IMR-90 (cell line): ENCODE measurements around the gene DYNC1H1. TPM values are rescaled to one million over a fixed set of nuclear protein-coding genes. Genes with fewer than 3 reads are reported as not detected.

Experiments
- ATAC-seq: fragments of 200-7000 bp; cut with Tn5 transposase; 2 replicates; pipeline ENCODE4 v1.9.1; 2020; ENCODE audit warnings: low read depth, mild to moderate bottlenecking, moderate library complexity
- BruUV-seq: library from RNA; stranded (reverse); fragments of 400-500 nt; replicated peaks from 2 replicates; lab custom pipeline; 2021; lab: Mats Ljungman, UMichigan
- CTCF ChIA-PET: fragments of 300-600 bp; formaldehyde crosslinking; extraction: SDS; loops from one replicate; lab custom pipeline; 2021; ENCODE audit warnings: antibody characterized with exemption; lab: Yijun Ruan, JAX
- POLR2A ChIA-PET: fragments of 300-600 bp; sonication (Branson Sonifier 250); formaldehyde crosslinking; loops from one replicate; lab custom pipeline; 2022; ENCODE audit warnings: antibody characterized with exemption; ENCODE audit not compliant: unreplicated experiment; lab: Charles Lee
- DNase-seq: peaks from one replicate; pipeline ENCODE4 v3.0.0; 2013
- H2AFZ ChIP-seq: replicated peaks from 2 replicates; pipeline ENCODE3; 2013; ENCODE audit warnings: low read length, mild to moderate bottlenecking; ENCODE audit not compliant: poor library complexity
- H2AK5ac ChIP-seq: 2 replicates; pipeline ENCODE4 v1.6.1; 2013; ENCODE audit warnings: low read depth, low read length, inconsistent platforms
- H2AK9ac ChIP-seq: replicated peaks from 2 replicates; pipeline ENCODE3; 2013; ENCODE audit warnings: mild to moderate bottlenecking, low read depth, low read length, moderate library complexity; ENCODE audit not compliant: poor library complexity
- H2BK120ac ChIP-seq: 2 replicates; pipeline ENCODE4 v1.6.1; 2013; ENCODE audit warnings: low read depth, low read length, inconsistent platforms
- H2BK15ac ChIP-seq: 3 replicates; pipeline ENCODE4 v1.6.1; 2013; ENCODE audit warnings: low read depth, low read length, inconsistent platforms
- H2BK20ac ChIP-seq: 2 replicates; pipeline ENCODE4 v1.6.1; 2013; ENCODE audit warnings: low read depth, mild to moderate bottlenecking, inconsistent platforms, low read length, moderate library complexity
- H2BK5ac ChIP-seq: 2 replicates; pipeline ENCODE4 v1.6.1; 2013; ENCODE audit warnings: mild to moderate bottlenecking, low read depth, low read length, inconsistent platforms; ENCODE audit not compliant: poor library complexity, severe bottlenecking
- H3K14ac ChIP-seq: replicated peaks from 2 replicates; pipeline ENCODE4 v1.6.1; 2013; ENCODE audit warnings: low read depth, low read length, inconsistent platforms
- H3K18ac ChIP-seq: 2 replicates; pipeline ENCODE4 v1.6.1; 2013; ENCODE audit warnings: low read depth, low read length, control low read depth
- H3K23ac ChIP-seq: 2 replicates; pipeline ENCODE4 v1.6.1; 2013; ENCODE audit warnings: low read depth, low read length, inconsistent platforms
- H3K27ac ChIP-seq: 2 replicates; pipeline ENCODE4 v1.5.1; 2013; ENCODE audit warnings: mild to moderate bottlenecking, control low read depth, low read length; ENCODE audit not compliant: insufficient read depth
- H3K27me3 ChIP-seq: 2 replicates; pipeline ENCODE4 v1.6.1; 2013; ENCODE audit warnings: low read length; ENCODE audit not compliant: control insufficient read depth, insufficient read depth
- H3K36me3 ChIP-seq: 2 replicates; pipeline ENCODE4 v1.6.1; 2013; ENCODE audit warnings: low read length, mixed read lengths; ENCODE audit not compliant: control insufficient read depth, insufficient read depth
- H3K4ac ChIP-seq: 2 replicates; pipeline ENCODE4 v1.6.1; 2013; ENCODE audit warnings: low read depth, low read length, inconsistent platforms
- H3K4me1 ChIP-seq: 2 replicates; pipeline ENCODE4 v1.6.1; 2013; ENCODE audit warnings: low read length, mixed read lengths; ENCODE audit not compliant: control insufficient read depth, insufficient read depth
- H3K4me2 ChIP-seq: 2 replicates; pipeline ENCODE4 v1.6.1; 2013; ENCODE audit warnings: low read depth, mild to moderate bottlenecking, control low read depth, low read length, moderate library complexity
- H3K4me3 ChIP-seq: 2 replicates; pipeline ENCODE4 v1.5.1; 2013; ENCODE audit warnings: low read depth, mild to moderate bottlenecking, control low read depth, low read length, moderate library complexity; ENCODE audit not compliant: insufficient read depth
- H3K56ac ChIP-seq: 2 replicates; pipeline ENCODE4 v1.6.1; 2013; ENCODE audit warnings: low read length, inconsistent platforms; ENCODE audit not compliant: insufficient read depth; ENCODE audit errors: extremely low read depth
- H3K79me1 ChIP-seq, 2 experiments: 2 replicates each; pipeline ENCODE4 v1.6.1; 2013; ENCODE audit warnings: low read length in 2 of 2, inconsistent platforms in 1 of 2, low read depth in 1 of 2
- H3K9ac ChIP-seq: 2 replicates; pipeline ENCODE4 v1.6.1; 2013; ENCODE audit warnings: low read depth, low read length, control low read depth
- H3K9me1 ChIP-seq: 2 replicates; pipeline ENCODE4 v1.6.1; 2013; ENCODE audit warnings: low read length, inconsistent platforms; ENCODE audit not compliant: insufficient read depth
- H3K9me3 ChIP-seq: 2 replicates; pipeline ENCODE4 v1.6.1; 2013; ENCODE audit warnings: low read length; ENCODE audit not compliant: control insufficient read depth, insufficient read depth
- H4K20me1 ChIP-seq: 2 replicates; pipeline ENCODE4 v1.6.1; 2013; ENCODE audit warnings: low read length, inconsistent platforms; ENCODE audit not compliant: insufficient read depth
- H4K5ac ChIP-seq: 2 replicates; pipeline ENCODE4 v1.6.1; 2013; ENCODE audit warnings: mild to moderate bottlenecking, low read depth, low read length, control low read depth
- H4K8ac ChIP-seq, 2 experiments: 2 replicates each; pipeline ENCODE4 v1.6.1; 2013; ENCODE audit warnings: low read depth in 2 of 2, low read length in 2 of 2, control low read depth in 1 of 2, inconsistent platforms in 1 of 2
- H4K91ac ChIP-seq: 2 replicates; pipeline ENCODE4 v1.6.1; 2013; ENCODE audit warnings: low read depth, low read length, inconsistent platforms; ENCODE audit not compliant: insufficient read depth
- BHLHE40 ChIP-seq: fragments of 150-350 bp; IDR thresholded peaks from 2 replicates; pipeline ENCODE4 v1.6.1; 2016; ENCODE audit warnings: mild to moderate bottlenecking, low read depth, low read length
- CEBPB ChIP-seq: IDR thresholded peaks from 2 replicates; pipeline ENCODE4 v1.6.1; 2012; ENCODE audit warnings: low read depth, low read length, improper control_type of control experiment
- CHD1 ChIP-seq: IDR thresholded peaks from 2 replicates; pipeline ENCODE4 v1.6.1; 2012; ENCODE audit warnings: low read depth, low read length, improper control_type of control experiment
- CTCF ChIP-seq: conservative IDR thresholded peaks from 2 replicates; pipeline ENCODE4 v1.5.1; 2012; ENCODE audit warnings: mild to moderate bottlenecking, low read depth, low read length, improper control_type of control experiment
- ELK1 ChIP-seq: fragments of 150-350 bp; IDR thresholded peaks from 2 replicates; pipeline ENCODE4 v1.6.1; 2016; ENCODE audit warnings: low read depth, mild to moderate bottlenecking, low read length, moderate library complexity, borderline replicate concordance
- FOS ChIP-seq: fragments of 150-350 bp; IDR thresholded peaks from 2 replicates; pipeline ENCODE4 v1.6.1; 2016; ENCODE audit warnings: low read depth, low read length
- MAFK ChIP-seq: IDR thresholded peaks from 2 replicates; pipeline ENCODE4 v1.6.1; 2012; ENCODE audit warnings: low read depth, low read length, improper control_type of control experiment
- MAZ ChIP-seq: IDR thresholded peaks from 2 replicates; pipeline ENCODE4 v1.6.1; 2012; ENCODE audit warnings: low read depth, mild to moderate bottlenecking, low read length, improper control_type of control experiment, moderate library complexity, borderline replicate concordance
- NFE2L2 ChIP-seq: fragments of 150-350 bp; IDR thresholded peaks from 2 replicates; pipeline ENCODE4 v1.6.1; 2016; ENCODE audit warnings: low read depth, mild to moderate bottlenecking, low read length
- POLR2A ChIP-seq: IDR thresholded peaks from 2 replicates; pipeline ENCODE4 v1.6.1; 2012; ENCODE audit warnings: mild to moderate bottlenecking, low read depth, low read length
- RCOR1 ChIP-seq: IDR thresholded peaks from 2 replicates; pipeline ENCODE4 v1.6.1; 2012; ENCODE audit warnings: mild to moderate bottlenecking, low read length, improper control_type of control experiment; ENCODE audit not compliant: insufficient replicate concordance
- RFX5 ChIP-seq: IDR thresholded peaks from 2 replicates; pipeline ENCODE4 v1.8.0; 2012; ENCODE audit warnings: low read depth, mild to moderate bottlenecking, low read length, moderate library complexity
- SMC3 ChIP-seq: fragments of 150-350 bp; IDR thresholded peaks from 2 replicates; pipeline ENCODE4 v1.6.1; 2016; ENCODE audit warnings: low read depth, mild to moderate bottlenecking, antibody characterized with exemption, low read length, moderate library complexity
- USF2 ChIP-seq: fragments of 150-350 bp; IDR thresholded peaks from 2 replicates; pipeline ENCODE4 v1.6.1; 2017; ENCODE audit warnings: mild to moderate bottlenecking, antibody characterized with exemption, low read length, low read depth
- WGBS, 2 experiments: methylation state at CpG; one replicate each; pipeline versions ENCODE4 v1.1.5 to v1.1.7; 2013; ENCODE audit warnings: missing lambda C conversion rate in 2 of 2; ENCODE audit not compliant: insufficient read length in 1 of 2; ENCODE audit errors: extremely low coverage in 2 of 2; 5-methylcytosine and 5-hydroxymethylcytosine counted together
- dilution Hi-C: fragments of 300-500 bp; cut with HindIII; formaldehyde crosslinking; loops from one replicate; pipeline ENCODE4 v1.14.3; 2018; ENCODE audit warnings: low sequenced_read_pairs; ENCODE audit not compliant: unreplicated experiment
- in situ Hi-C: fragments of 300-500 bp; cut with MboI; formaldehyde crosslinking; loops from 3 replicates; pipeline ENCODE4 v1.14.3; 2019; ENCODE audit warnings: low sequenced_read_pairs, inconsistent platforms, mixed read lengths
- intact Hi-C: fragments of 100-400 bp; cut with micrococcal nuclease; formaldehyde crosslinking; loops from 2 replicates; pipeline ENCODE4 v1.10.0; 2022
- polyA plus RNA-seq, 3 experiments: library from polyadenylated mRNA; depleted of rRNA; stranded (reverse); fragments of >200 nt; gene quantifications; 2 replicates each; pipeline ENCODE4 v1.2.3, GENCODE V29; 2012; ENCODE audit warnings: low replicate concordance in 1 of 3
- total RNA-seq: library from RNA; depleted of rRNA; stranded (reverse); fragments of >200 nt; gene quantifications from 2 replicates; pipeline ENCODE4 v1.2.3, GENCODE V29; 2012

DYNC1H1 gene
- total and polyA plus RNA-seq, 2 of the 4 experiments (the other 2 are of a cell fraction), result 240 to 670 TPM

- Histone ChIP-seq H4K8ac (no peak overlapping the region), H3K4me2 (no peak overlapping the region), H2BK15ac (no peak overlapping the region), H3K9ac (no peak overlapping the region), H3K27ac (no peak overlapping the region), H4K91ac (no peak overlapping the region), H3K27me3 (no peaks in the 10 kb centered on the region), H2AK5ac (no peak overlapping the region), H3K14ac (no peak overlapping the region), H2BK20ac (no peak overlapping the region), H3K4me1 (peaks cover 8% of the 10 kb centered on the region), H3K23ac (no peak overlapping the region), H3K56ac (no peak overlapping the region), H3K4ac (no peak overlapping the region), H3K18ac (no peak overlapping the region), H2AK9ac (no peak overlapping the region), H2BK120ac (no peak overlapping the region), H2BK5ac (no peak overlapping the region), H3K9me3 (no peaks in the 10 kb centered on the region), H4K20me1 (peaks cover 34% of the 10 kb centered on the region; the same call in 1 of the 2 replicates), H3K9me1 (peaks cover 12% of the 10 kb centered on the region), H2AFZ (no peak overlapping the region), H3K36me3 (peaks cover 63% of the 10 kb centered on the region), H3K4me3 (no peak overlapping the region), H4K5ac (no peak overlapping the region), H3K79me1 (peaks cover 42 to 63% of the 10 kb centered on the region in 2 experiments)
- ChIA-PET POLR2A (no interaction called here), CTCF (no interaction called here)
- in situ Hi-C loops (no loop called here), intact Hi-C loops (loop anchor here (5.0 kb wide), 1 partner anchor 45 kb away; no protein-coding TSS in a partner anchor), dilution Hi-C loops (no loop called here)
- no peak for ATAC-seq
- WGBS, 2 experiments, result no CpG with 5 or more reads among the region's 6 CpGs
- no TSS peak for BruUV-seq
- no peak for DNase-seq
- TF ChIP-seq CEBPB (no peak), SMC3 (no peak), CTCF (no peak), USF2 (no peak), NFE2L2 (no peak), MAFK (no peak), MAZ (no peak), CHD1 (no peak), RFX5 (no peak), POLR2A (no peak), RCOR1 (no peak), BHLHE40 (no peak), FOS (no peak), ELK1 (no peak)
Observed at GRCh38 chr14:101982621-101983020, 18.2 kb downstream of the DYNC1H1 start.
